ENCODE measurements around the gene SUPT20H.

SUPT20H gene

DNA sequence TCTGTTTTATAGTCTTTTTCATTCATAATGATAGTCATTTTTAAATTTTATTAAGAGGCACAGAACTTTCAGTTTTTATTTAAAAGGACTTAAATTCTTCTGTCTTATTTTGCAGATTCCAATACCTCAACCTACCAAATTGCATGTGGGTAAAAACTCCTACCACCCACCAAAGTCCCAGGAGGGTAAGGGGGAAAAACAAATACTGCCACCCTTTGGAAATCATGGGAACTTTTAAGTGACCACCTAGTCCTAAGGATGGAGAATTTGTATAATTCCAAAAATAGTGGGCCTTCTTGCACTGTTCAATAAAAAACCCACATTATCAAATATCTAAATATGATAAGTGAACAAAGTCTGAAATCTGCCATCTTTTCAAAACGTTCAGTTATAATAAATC is 9.7 kb downstream of the SUPT20H start:
- no peak for TF ChIP-seq Cebpa-rat (IDR thresholded peaks at IDR 0.05)
- Histone ChIP-seq H3K9me3 (replicated peaks in 1 of 11) (peaks cover 0 to 10% (median 4%) of the 10 kb centered on the region in 11 experiments; a peak in 7 of 22 replicates), H3K4me3 (no peak overlapping the region), H3K36me3 (peaks cover 30 to 82% (median 60%) of the 10 kb centered on the region in 11 experiments), H3K27ac (no peak overlapping the region), H3K4me1 (no peaks in the 10 kb centered on the region), H4K20me1 (peaks cover 0 to 81% (median 13%) of the 10 kb centered on the region in 11 experiments; a peak in 13 of 22 replicates), H3K27me3 (no peaks in the 10 kb centered on the region), H3K9ac (no peak overlapping the region), H3K4me2 (no peak overlapping the region)

DNA sequence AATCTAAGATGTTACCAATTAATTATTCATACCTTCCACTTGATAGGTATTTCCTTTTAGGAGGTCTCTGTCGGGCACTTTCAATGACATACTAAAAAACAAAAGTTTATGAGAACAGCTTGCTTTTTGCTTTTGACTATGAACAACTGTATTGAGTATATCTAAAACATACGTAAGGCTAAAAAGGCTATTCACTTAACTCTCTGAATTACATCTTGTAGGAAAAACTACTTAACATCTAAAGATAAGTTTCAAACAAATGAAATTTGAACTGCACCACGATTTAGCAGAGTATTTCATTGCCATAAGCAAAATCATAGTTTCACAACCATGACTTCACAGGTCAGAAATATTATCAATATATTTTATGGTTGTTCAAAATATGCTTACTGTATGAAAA is 11.6 kb downstream of the SUPT20H start:
- H3K9me3 ChIP-seq (replicated peaks in 1 of 11): peaks cover 0 to 2% (median 0%) of the 10 kb centered on the region in 11 experiments; a peak in 3 of 22 replicates
- peaks cover 46 to 96% (median 78%) of the 10 kb centered on the region in 11 experiments for H3K36me3 ChIP-seq
- H3K9ac ChIP-seq: no peak overlapping the region
- no peak for TF ChIP-seq Cebpa-rat (IDR thresholded peaks at IDR 0.05)
- no peak overlapping the region for H3K4me3 ChIP-seq
- H4K20me1 ChIP-seq: peaks cover 0 to 80% (median 13%) of the 10 kb centered on the region in 11 experiments; a peak in 13 of 22 replicates
- H3K27ac ChIP-seq: no peak overlapping the region
- H3K27me3 ChIP-seq: no peaks in the 10 kb centered on the region
- H3K4me1 ChIP-seq: 0 out of 20 replicates have a peak, but pooled peaks cover 0 to 4% (median 0%) of the 10 kb centered on the region in 10 experiments
- H3K4me2 ChIP-seq: no peak overlapping the region

DNA sequence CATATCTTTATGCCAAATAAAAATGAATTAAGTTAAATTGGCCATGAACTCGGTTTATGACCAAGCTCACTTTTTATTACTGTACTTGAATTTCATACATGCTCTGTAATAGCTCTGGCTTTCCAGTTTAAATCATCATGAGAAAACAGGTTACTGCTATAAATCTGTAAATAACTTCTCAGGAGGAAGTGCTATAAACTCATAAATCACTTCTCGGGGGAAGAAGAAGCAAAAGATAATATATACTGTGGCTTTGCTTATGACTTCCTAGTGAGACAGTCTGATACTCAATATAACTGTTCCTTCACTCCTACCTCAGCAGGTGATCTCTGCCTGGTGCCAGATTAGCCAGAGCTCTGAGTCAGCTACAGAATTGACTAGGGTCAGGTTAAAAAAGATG is 12.5 kb downstream of the SUPT20H start:
- Histone ChIP-seq H3K9me3 (replicated peaks in 1 of 11) (no peaks in the 10 kb centered on the region), H3K4me1 (0 out of 20 replicates have a peak, but pooled peaks cover 0 to 4% (median 0%) of the 10 kb centered on the region in 10 experiments), H3K4me2 (no peak overlapping the region), H3K27ac (no peak overlapping the region), H3K4me3 (no peak overlapping the region), H3K9ac (no peak overlapping the region), H3K27me3 (no peaks in the 10 kb centered on the region), H3K36me3 (peaks cover 54 to 99% (median 86%) of the 10 kb centered on the region in 11 experiments), H4K20me1 (peaks cover 0 to 72% (median 13%) of the 10 kb centered on the region in 11 experiments; a peak in 13 of 22 replicates)
- no peak for TF ChIP-seq Cebpa-rat (IDR thresholded peaks at IDR 0.05)

DNA sequence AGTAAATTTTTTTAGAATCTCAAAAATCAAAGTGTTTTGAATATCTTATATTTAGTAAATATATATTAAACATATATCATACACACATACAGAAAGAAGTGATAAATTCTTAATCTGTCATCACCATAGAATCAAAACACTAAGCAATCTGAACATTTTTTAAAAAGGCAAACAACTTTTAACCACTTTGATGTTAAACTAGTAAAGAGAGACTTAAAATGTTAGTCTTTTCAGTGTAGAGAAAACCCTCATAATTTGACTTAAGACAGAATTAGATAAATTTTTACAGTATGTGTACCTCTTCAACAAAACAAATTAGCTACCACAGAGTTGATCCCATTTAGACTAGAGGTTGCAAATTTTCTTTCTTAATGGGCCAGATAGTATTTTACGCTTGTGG is 13.4 kb downstream of the SUPT20H start:
- Histone ChIP-seq H3K36me3 (peaks cover 58 to 100% (median 89%) of the 10 kb centered on the region in 11 experiments), H3K9me3 (replicated peaks in 1 of 11) (no peaks in the 10 kb centered on the region)

DNA sequence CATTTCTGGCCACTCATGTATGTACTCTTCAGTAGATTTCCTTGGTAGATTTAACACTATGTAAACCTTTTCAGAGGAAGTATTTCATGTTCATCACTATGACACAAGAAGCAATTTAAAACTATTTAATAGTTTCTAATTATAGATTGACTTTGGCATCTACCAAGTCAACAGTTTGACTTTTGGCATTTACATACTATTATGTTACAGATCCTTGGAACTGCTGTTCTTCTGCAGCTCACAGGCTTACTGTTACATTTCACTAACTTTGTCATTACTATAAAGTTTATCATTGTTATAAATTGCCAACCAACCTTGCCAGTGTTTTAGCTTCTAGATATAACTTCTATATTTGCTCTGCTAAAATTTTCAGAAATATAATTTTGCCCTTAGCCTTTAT is 18.7 kb downstream of the SUPT20H start:
- TF ChIP-seq Cebpa-rat (IDR thresholded peaks at IDR 0.05): no peak
- Histone ChIP-seq H3K36me3 (peaks cover 86 to 100% (median 97%) of the 10 kb centered on the region in 11 experiments), H3K27ac (no peak overlapping the region), H3K9me3 (replicated peaks in 1 of 11) (peaks cover 0 to 17% (median 12%) of the 10 kb centered on the region in 11 experiments; a peak in 18 of 22 replicates), H4K20me1 (peaks cover 0 to 23% (median 0%) of the 10 kb centered on the region in 11 experiments; a peak in 3 of 22 replicates), H3K4me3 (no peak overlapping the region), H3K27me3 (no peaks in the 10 kb centered on the region), H3K4me1 (0 out of 20 replicates have a peak, but pooled peaks cover 0 to 4% (median 0%) of the 10 kb centered on the region in 10 experiments), H3K4me2 (no peak overlapping the region), H3K9ac (no peak overlapping the region)

More for the DNA sequence above, 13.4 kb downstream of the SUPT20H start:
- Histone ChIP-seq H3K9ac (no peak overlapping the region), H3K4me1 (0 out of 20 replicates have a peak, but pooled peaks cover 0 to 4% (median 0%) of the 10 kb centered on the region in 10 experiments), H3K27me3 (no peaks in the 10 kb centered on the region), H4K20me1 (peaks cover 0 to 62% (median 12%) of the 10 kb centered on the region in 11 experiments; a peak in 12 of 22 replicates), H3K27ac (no peak overlapping the region), H3K4me3 (no peak overlapping the region), H3K4me2 (no peak overlapping the region)
- no peak for TF ChIP-seq Cebpa-rat (IDR thresholded peaks at IDR 0.05)

DNA sequence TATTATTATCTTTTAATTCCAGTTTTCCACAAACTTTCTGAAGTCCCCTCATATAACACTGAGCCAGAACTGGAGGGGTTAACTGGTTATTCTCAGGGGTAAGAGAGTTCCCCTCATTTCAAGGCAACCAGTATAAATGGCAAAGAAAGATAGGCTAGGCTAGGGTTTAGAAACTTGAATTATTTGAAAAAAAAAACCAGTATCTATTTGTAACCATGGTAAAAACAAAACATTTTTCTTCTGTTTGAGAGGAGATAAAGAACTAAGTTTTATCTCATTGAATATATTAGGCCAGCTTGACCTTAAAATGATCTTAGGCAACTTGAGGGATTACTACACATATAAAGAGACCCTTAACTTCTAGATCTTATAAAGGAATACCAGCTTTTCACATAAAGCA is 19.6 kb downstream of the SUPT20H start:
- no peak for TF ChIP-seq Cebpa-rat (IDR thresholded peaks at IDR 0.05)
- peaks cover 0 to 25% (median 21%) of the 10 kb centered on the region in 11 experiments; a peak in 18 of 22 replicates for H3K9me3 ChIP-seq (replicated peaks in 1 of 11)
- no peak overlapping the region for H3K4me3 ChIP-seq
- peaks cover 90 to 100% (median 100%) of the 10 kb centered on the region in 11 experiments for H3K36me3 ChIP-seq
- H4K20me1 ChIP-seq: peaks cover 0 to 15% (median 0%) of the 10 kb centered on the region in 11 experiments; a peak in 3 of 22 replicates
- no peak overlapping the region for H3K27ac ChIP-seq
- H3K4me1 ChIP-seq: 0 out of 20 replicates have a peak, but pooled peaks cover 0 to 4% (median 0%) of the 10 kb centered on the region in 10 experiments
- no peak overlapping the region for H3K9ac ChIP-seq
- H3K27me3 ChIP-seq: no peaks in the 10 kb centered on the region
- no peak overlapping the region for H3K4me2 ChIP-seq

DNA sequence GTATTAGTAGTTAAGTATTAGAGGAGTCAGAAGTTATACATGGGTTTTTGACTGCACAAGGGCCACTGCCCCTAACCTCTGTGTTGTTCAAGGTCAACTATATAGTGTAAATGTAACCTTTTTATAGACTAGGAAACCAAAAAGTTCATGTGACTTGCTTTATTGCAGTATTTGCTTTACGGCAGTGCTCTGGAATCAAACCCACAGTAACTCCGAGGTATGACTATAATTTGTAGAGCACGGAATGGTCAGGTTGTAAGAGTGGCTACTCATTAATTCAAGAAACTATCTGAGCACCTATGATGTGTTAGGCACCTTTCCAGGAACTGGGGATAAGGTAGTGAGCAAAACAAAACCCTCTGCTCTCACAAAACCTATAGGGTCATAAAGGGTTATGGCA is 22.2 kb downstream of the SUPT20H start:
- TF ChIP-seq Cebpa-rat (IDR thresholded peaks at IDR 0.05): no peak
- H3K4me3 ChIP-seq: no peak overlapping the region
- no peaks in the 10 kb centered on the region for H3K27me3 ChIP-seq
- H3K9ac ChIP-seq: no peak overlapping the region
- peaks cover 0 to 14% (median 0%) of the 10 kb centered on the region in 11 experiments; a peak in 3 of 22 replicates for H4K20me1 ChIP-seq
- H3K9me3 ChIP-seq (replicated peaks in 1 of 11): peaks cover 0 to 28% (median 23%) of the 10 kb centered on the region in 11 experiments; a peak in 18 of 22 replicates
- peaks cover 94 to 100% (median 100%) of the 10 kb centered on the region in 11 experiments for H3K36me3 ChIP-seq
- H3K4me2 ChIP-seq: no peak overlapping the region
- no peak overlapping the region for H3K27ac ChIP-seq
- no peaks in the 10 kb centered on the region for H3K4me1 ChIP-seq

DNA sequence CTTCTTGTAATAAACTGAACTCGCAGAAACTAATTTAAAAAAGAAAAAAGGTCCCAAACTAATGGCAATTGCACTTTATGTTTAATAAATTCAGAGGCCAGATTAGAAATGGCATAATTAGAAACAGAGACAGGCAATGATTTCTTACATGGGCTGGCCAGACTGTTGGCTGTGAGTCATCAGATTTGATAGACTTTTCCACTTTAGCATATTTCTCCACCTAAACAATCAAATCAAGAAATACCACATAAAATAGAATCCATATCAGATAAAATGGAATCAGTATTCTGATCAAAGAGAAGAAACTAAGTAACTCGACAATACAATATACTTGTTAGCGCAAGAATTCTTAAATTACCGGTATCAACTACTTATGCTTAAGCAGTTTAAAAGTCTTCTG is 29.9 kb downstream of the SUPT20H start:
- no peak overlapping the region for H3K9ac ChIP-seq
- no peak for TF ChIP-seq Cebpa-rat (IDR thresholded peaks at IDR 0.05)
- H3K27ac ChIP-seq: no peak overlapping the region
- no peak overlapping the region for H3K4me2 ChIP-seq
- H3K27me3 ChIP-seq: no peaks in the 10 kb centered on the region
- H3K4me3 ChIP-seq: no peak overlapping the region
- H3K9me3 ChIP-seq (replicated peaks in 1 of 11): peaks cover 0 to 3% (median under 1%) of the 10 kb centered on the region in 11 experiments; a peak in 9 of 22 replicates
- no peaks in the 10 kb centered on the region for H3K4me1 ChIP-seq
- H3K36me3 ChIP-seq: peaks cover 81 to 100% (median 91%) of the 10 kb centered on the region in 11 experiments
- H4K20me1 ChIP-seq: peaks cover 0 to 3% (median 0%) of the 10 kb centered on the region in 11 experiments; a peak in 2 of 22 replicates

DNA sequence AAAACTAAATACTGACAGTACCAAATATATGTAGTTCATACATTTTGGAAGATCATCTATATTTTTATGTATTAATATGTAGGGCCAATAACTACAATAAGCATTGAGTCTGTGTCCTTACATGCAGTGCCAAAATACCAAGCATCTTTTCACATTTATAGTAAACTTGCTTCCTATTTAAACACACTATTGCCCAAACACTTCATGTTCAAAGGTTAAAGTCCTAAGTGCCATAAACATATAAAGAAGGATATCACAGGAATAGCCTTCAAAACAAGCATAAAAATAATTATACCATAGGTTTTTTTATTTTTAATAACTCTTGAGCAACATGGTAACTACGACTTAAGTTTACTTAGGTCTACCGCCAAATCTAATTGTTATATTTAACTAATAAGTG is 31.8 kb downstream of the SUPT20H start:
- Histone ChIP-seq H3K4me2 (no peak overlapping the region), H3K36me3 (peaks cover 78 to 100% (median 91%) of the 10 kb centered on the region in 11 experiments), H3K27me3 (no peaks in the 10 kb centered on the region), H3K4me3 (no peak overlapping the region), H3K27ac (no peak overlapping the region), H3K9ac (no peak overlapping the region), H4K20me1 (peaks cover 0 to 3% (median 0%) of the 10 kb centered on the region in 11 experiments; a peak in 2 of 22 replicates), H3K9me3 (replicated peaks in 1 of 11) (no peaks in the 10 kb centered on the region), H3K4me1 (no peaks in the 10 kb centered on the region)
- no peak for TF ChIP-seq Cebpa-rat (IDR thresholded peaks at IDR 0.05)

Data from BLaER1 treated with 17β-estradiol and CSF1 and Interleukin-3, amounts not matched to agents 10 nM and 100 nM (cell line).